ENCODE results near the gene GRK2. TPM values are rescaled to one million over a fixed set of nuclear protein-coding genes. Genes with fewer than 3 reads are reported as not detected.

Gene GRK2
- 10 to 100 TPM; 40.2 to 79.8 (median 68.4) TPM for total RNA-seq

DNA sequence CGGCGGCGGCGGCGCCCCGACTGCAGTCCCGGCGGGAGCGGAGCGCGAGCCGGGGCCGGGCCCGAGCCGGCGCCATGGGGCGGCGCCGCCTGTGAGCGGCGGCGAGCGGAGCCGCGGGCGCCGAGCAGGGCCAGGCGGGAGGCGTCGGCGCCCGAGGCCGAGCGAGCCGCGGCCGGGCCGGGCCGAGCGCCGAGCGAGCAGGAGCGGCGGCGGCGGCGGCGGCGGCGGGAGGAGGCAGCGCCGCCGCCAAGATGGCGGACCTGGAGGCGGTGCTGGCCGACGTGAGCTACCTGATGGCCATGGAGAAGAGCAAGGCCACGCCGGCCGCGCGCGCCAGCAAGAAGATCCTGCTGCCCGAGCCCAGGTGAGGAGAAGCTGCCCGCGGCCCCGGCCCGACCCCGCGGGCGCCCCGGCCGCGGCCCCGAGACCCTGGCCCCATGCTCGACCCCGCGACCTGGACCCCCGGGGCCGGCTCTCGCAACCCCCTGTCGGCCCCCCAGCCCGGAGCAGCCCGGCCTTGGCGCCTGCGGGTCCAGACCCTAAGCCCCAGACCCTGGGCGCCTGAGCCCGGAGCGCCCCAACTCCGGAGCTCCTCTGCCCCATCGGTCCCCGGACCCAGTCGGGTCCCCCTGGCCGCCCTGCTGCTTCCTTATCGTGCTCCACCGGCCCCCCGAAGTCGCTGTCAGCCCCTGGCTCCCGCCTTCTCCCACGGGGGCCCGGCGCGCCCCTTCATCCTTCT lies at the start of gene GRK2:
Gene GRK2, plus strand, starts transcription at position 25 of the 739 bp plus-strand sequence. Its CDS starts 227 bp downstream, at position 252.
- peaks cover 49 to 59% of the 10 kb centered on the region in 2 donors for H3K4me1 ChIP-seq
- no peaks in the 10 kb centered on the region for H3K9me3 ChIP-seq
- peaks cover 0 to 6% of the 10 kb centered on the region in 2 donors for H3K36me3 ChIP-seq
- H3K4me3 ChIP-seq, result peak within 1 kb of the TSS; percentile 79 to 91 (median 88)
- intact Hi-C loops (cut with DNase I; ENCODE audit: low total_unique reads), result loop anchor here (1.0 to 5.0 kb wide), 3 partner anchors 23 to 51 kb away; partner anchors contain the start of genes ANKRD13D and SSH3
- H3K27ac ChIP-seq, result peak within 1 kb of the TSS; percentile 74 to 89 (median 79)
- ATAC-seq (peak; percentile 44 to 58), DNase-seq (no peak)
- no peak for TF ChIP-seq POLR2A (IDR thresholded peaks at IDR 0.05)
- TF ChIP-seq, protein P1, sequence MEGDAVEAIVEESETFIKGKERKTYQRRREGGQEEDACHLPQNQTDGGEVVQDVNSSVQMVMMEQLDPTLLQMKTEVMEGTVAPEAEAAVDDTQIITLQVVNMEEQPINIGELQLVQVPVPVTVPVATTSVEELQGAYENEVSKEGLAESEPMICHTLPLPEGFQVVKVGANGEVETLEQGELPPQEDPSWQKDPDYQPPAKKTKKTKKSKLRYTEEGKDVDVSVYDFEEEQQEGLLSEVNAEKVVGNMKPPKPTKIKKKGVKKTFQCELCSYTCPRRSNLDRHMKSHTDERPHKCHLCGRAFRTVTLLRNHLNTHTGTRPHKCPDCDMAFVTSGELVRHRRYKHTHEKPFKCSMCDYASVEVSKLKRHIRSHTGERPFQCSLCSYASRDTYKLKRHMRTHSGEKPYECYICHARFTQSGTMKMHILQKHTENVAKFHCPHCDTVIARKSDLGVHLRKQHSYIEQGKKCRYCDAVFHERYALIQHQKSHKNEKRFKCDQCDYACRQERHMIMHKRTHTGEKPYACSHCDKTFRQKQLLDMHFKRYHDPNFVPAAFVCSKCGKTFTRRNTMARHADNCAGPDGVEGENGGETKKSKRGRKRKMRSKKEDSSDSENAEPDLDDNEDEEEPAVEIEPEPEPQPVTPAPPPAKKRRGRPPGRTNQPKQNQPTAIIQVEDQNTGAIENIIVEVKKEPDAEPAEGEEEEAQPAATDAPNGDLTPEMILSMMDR (IDR thresholded peaks at IDR 0.05 in 4 of 5, conservative IDR thresholded peaks at IDR 0.05 in 1 of 5), result no peak
- in situ Hi-C loops (cut with MboI; ENCODE audit: low sequenced_read_pairs in 4 of 4), result loop anchor here in 3 of 4 donors (5.0 to 10.0 kb wide), 3 partner anchors 46 to 118 kb away; no protein-coding TSS in a partner anchor
- no peaks in the 10 kb centered on the region for H3K27me3 ChIP-seq

DNA sequence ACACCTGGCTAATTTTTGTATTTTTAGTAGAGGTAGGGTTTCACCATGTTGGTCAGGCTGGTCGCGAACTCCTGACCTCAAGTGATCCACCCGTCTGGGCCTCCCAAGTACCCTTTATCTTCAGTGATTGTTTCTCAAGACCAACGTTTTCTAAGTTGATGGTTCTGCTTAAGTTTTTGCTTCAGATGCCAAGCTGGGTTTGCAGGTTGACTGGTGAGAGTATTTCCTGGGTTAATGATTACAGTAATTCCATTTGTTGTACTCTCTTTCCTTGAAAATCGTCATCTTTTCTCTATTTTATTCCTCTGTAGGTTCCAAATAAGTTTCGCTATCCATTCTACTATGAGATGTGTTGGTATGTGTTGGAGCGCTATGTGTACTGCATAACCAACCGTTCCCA lies 38.5 kb upstream of the GRK2 start:
- no peak overlapping the region for H3K27ac ChIP-seq
- H3K9me3 ChIP-seq, result no peaks in the 10 kb centered on the region
- no peaks in the 10 kb centered on the region for H3K27me3 ChIP-seq
- H3K4me3 ChIP-seq, result no peak overlapping the region
- TF ChIP-seq, protein P1 (IDR thresholded peaks at IDR 0.05 in 4 of 5, conservative IDR thresholded peaks at IDR 0.05 in 1 of 5), result no peak
- TF ChIP-seq POLR2A (IDR thresholded peaks at IDR 0.05), result no peak
- intact Hi-C loops (cut with DNase I; ENCODE audit: low total_unique reads) (no loop called here), in situ Hi-C loops (cut with MboI; ENCODE audit: low sequenced_read_pairs in 4 of 4) (no loop called here)
- DNase-seq (no peak), ATAC-seq (no peak)
- H3K4me1 ChIP-seq, result no peaks in the 10 kb centered on the region
- peaks cover 4 to 71% of the 10 kb centered on the region in 2 donors for H3K36me3 ChIP-seq

DNA sequence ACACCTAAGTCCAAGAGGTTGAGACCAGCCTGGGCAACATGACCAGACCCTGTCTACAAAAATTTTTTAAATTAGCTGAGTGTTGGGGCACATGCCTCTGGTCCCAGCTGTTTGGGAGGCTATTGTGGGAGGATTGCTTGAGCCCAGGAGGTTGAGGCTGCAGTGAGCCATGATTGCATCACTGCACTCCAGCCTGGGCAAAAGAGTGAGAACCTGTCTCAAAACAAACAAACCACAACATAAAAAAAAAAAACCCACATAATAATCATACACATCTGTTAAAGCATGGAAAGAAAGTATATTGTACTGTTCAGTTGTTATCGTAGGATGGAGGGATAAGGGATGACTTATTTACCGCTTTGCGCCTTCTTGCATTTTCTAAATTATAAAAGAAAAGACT lies 35.9 kb upstream of the GRK2 start:
- peaks cover 4 to 57% of the 10 kb centered on the region in 2 donors for H3K36me3 ChIP-seq
- no peak for TF ChIP-seq POLR2A (IDR thresholded peaks at IDR 0.05)
- TF ChIP-seq, protein P1 (IDR thresholded peaks at IDR 0.05 in 4 of 5, conservative IDR thresholded peaks at IDR 0.05 in 1 of 5), result no peak
- H3K4me1 ChIP-seq, result no peaks in the 10 kb centered on the region
- intact Hi-C loops (cut with DNase I; ENCODE audit: low total_unique reads), result no loop called here
- H3K4me3 ChIP-seq, result no peak overlapping the region
- in situ Hi-C loops (cut with MboI; ENCODE audit: low sequenced_read_pairs in 4 of 4), result no loop called here
- no peak for ATAC-seq
- no peak for DNase-seq
- no peak overlapping the region for H3K27ac ChIP-seq
- no peaks in the 10 kb centered on the region for H3K27me3 ChIP-seq
- no peaks in the 10 kb centered on the region for H3K9me3 ChIP-seq

DNA sequence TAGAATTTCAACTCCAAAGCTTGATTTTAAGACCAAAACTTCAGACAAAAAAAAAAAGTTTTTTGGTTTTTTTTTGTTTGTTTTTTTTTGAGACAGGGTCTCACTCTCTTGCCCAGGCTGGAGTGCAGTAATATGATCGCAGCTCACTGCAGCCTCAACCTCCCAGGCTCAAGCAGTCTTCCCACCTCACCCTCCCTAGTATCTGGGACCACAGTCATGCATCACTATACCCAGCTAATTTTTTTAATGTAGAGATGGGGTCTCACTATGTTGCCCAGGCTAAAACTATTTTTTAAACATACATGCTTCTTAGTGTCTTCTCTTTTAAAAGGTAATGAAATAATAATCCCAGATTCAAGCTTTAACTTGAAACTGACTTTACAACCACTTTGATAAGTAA lies 35.4 kb upstream of the GRK2 start:
- ATAC-seq (no peak), DNase-seq (no peak)
- Histone ChIP-seq H3K4me1 (no peaks in the 10 kb centered on the region), H3K9me3 (no peaks in the 10 kb centered on the region), H3K27me3 (no peaks in the 10 kb centered on the region), H3K27ac (no peak overlapping the region), H3K36me3 (peaks cover 4 to 53% of the 10 kb centered on the region in 2 donors), H3K4me3 (no peak overlapping the region)
- intact Hi-C loops (cut with DNase I; ENCODE audit: low total_unique reads) (no loop called here), in situ Hi-C loops (cut with MboI; ENCODE audit: low sequenced_read_pairs in 4 of 4) (no loop called here)
- TF ChIP-seq, protein P1 (IDR thresholded peaks at IDR 0.05 in 4 of 5, conservative IDR thresholded peaks at IDR 0.05 in 1 of 5), result no peak
- no peak for TF ChIP-seq POLR2A (IDR thresholded peaks at IDR 0.05)

All from gastrocnemius medialis (tissue), 4 donors.